GM19099 (cell line): ENCODE measurements around the gene MOB2.

ENCODE experiments used
- POLR2A ChIP-seq: IDR thresholded peaks from 3 replicates; pipeline ENCODE4 v1.6.1; 2011; ENCODE audit warnings: low read depth; ENCODE audit not compliant: insufficient read length; ENCODE audit errors: extremely low read depth

Gene MOB2

GRCh38 chr11:1484061-1484671 lies 2.4 kb downstream of the MOB2 start:
- TF ChIP-seq POLR2A: no peak

- no peak for TF ChIP-seq POLR2A
Observed at GRCh38 chr11:1483445-1483961, 3.1 kb downstream of the MOB2 start.

- no peak for TF ChIP-seq POLR2A
Observed at GRCh38 chr11:1482581-1483444, 3.8 kb downstream of the MOB2 start.

GRCh38 chr11:1481861-1482441 lies 4.6 kb downstream of the MOB2 start:
- no peak for TF ChIP-seq POLR2A

- TF ChIP-seq POLR2A: no peak
Observed at GRCh38 chr11:1481483-1481825, 5.1 kb downstream of the MOB2 start.

GRCh38 chr11:1480555-1481482 lies 5.8 kb downstream of the MOB2 start:
- TF ChIP-seq POLR2A: no peak

- no peak for TF ChIP-seq POLR2A
Observed at GRCh38 chr11:1480191-1480554, 6.4 kb downstream of the MOB2 start.

GRCh38 chr11:1479678-1480118 lies 6.9 kb downstream of the MOB2 start:
- no peak for TF ChIP-seq POLR2A

- TF ChIP-seq POLR2A: no peak
Observed at GRCh38 chr11:1479006-1479677, 7.4 kb downstream of the MOB2 start.

- TF ChIP-seq POLR2A: no peak
Observed at GRCh38 chr11:1478544-1478943, 8.0 kb downstream of the MOB2 start.

- no peak for TF ChIP-seq POLR2A
Observed at GRCh38 chr11:1478011-1478410, 8.6 kb downstream of the MOB2 start.

GRCh38 chr11:1476940-1477736 lies 9.4 kb downstream of the MOB2 start:
- TF ChIP-seq POLR2A: no peak

- no peak for TF ChIP-seq POLR2A
Observed at GRCh38 chr11:1475841-1476240, 10.7 kb downstream of the MOB2 start.
